ENCODE data around the gene PRKAG2.

PRKAG2 gene

DNA sequence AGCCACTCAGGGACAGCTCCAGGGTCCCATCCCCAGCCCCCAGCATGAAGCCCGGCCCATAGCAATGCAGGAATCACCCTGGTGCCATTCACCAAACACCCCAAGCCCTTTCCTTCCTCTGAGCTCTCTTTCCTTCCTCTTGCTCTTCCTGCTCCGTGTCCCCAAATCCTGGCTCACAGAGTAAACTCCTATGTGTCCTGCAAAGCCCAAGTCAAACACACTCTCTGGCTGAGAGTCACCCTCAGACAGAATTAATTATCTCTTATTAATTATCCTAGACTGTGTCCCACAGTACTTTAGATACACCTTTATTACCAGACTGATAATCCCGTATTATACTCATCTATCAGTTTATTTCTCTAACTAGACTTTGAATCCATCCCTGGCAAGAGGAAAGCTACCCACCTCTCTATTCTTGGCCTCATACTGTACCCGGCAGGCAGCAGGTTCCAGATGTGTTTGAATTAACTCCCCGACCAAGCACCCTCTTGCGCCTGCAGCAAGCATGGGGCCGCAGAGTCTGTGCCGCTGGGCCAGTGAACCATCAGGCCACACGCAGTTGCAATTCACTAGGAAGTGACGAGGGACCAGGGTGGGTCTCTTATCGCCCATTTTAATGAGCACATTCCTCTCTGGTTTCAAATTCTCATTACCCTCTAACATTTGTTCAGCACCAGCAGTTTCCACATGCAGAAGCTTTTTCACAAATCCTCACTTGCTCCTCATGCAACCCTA lies 86.7 kb downstream of the PRKAG2 start:
- Histone ChIP-seq H3K4me2 (ENCODE audit: low read depth, low read length, poor library complexity, severe bottlenecking) (no peak overlapping the region), H3K4me3 (ENCODE audit: insufficient read depth, low read length, poor library complexity, severe bottlenecking) (no peak overlapping the region), H3K27ac (ENCODE audit: low read depth, low read length) (no peak overlapping the region), H3K79me2 (ENCODE audit: insufficient read depth, low read length) (no peaks in the 10 kb centered on the region), H3K9me3 (ENCODE audit: insufficient read depth, low read length) (no peaks in the 10 kb centered on the region), H3K9ac (ENCODE audit: low read length) (no peak overlapping the region), H4K20me1 (ENCODE audit: low read depth, low read length) (no peaks in the 10 kb centered on the region), H3K9me2 (replicated peaks; ENCODE audit: insufficient read depth, low read length) (no peaks in the 10 kb centered on the region), H3K36me3 (ENCODE audit: low read length) (no peaks in the 10 kb centered on the region), H3F3A (ENCODE audit: insufficient read depth) (no peaks in the 10 kb centered on the region), H2AFZ (ENCODE audit: low read depth, low read length, severe bottlenecking) (no peak overlapping the region), H3K27me3 (ENCODE audit: low read length) (no peaks in the 10 kb centered on the region)
- TF ChIP-seq EZH2phosphoT487 (conservative IDR thresholded peaks at IDR 0.05; ENCODE audit: low read length): no peak
- TF ChIP-seq, protein P1, sequence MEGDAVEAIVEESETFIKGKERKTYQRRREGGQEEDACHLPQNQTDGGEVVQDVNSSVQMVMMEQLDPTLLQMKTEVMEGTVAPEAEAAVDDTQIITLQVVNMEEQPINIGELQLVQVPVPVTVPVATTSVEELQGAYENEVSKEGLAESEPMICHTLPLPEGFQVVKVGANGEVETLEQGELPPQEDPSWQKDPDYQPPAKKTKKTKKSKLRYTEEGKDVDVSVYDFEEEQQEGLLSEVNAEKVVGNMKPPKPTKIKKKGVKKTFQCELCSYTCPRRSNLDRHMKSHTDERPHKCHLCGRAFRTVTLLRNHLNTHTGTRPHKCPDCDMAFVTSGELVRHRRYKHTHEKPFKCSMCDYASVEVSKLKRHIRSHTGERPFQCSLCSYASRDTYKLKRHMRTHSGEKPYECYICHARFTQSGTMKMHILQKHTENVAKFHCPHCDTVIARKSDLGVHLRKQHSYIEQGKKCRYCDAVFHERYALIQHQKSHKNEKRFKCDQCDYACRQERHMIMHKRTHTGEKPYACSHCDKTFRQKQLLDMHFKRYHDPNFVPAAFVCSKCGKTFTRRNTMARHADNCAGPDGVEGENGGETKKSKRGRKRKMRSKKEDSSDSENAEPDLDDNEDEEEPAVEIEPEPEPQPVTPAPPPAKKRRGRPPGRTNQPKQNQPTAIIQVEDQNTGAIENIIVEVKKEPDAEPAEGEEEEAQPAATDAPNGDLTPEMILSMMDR (IDR thresholded peaks at IDR 0.05; ENCODE audit: insufficient read depth, low read length, poor library complexity, severe bottlenecking): no peak

- Histone ChIP-seq H3K36me3 (ENCODE audit: low read length) (no peaks in the 10 kb centered on the region), H3K4me2 (ENCODE audit: low read depth, low read length, poor library complexity, severe bottlenecking) (no peak overlapping the region)
- TF ChIP-seq EZH2phosphoT487 (conservative IDR thresholded peaks at IDR 0.05; ENCODE audit: low read length): no peak
- TF ChIP-seq, protein P1 (IDR thresholded peaks at IDR 0.05; ENCODE audit: insufficient read depth, low read length, poor library complexity, severe bottlenecking): no peak
Measured at GRCh38 chr7:151789380-151789947, 87.5 kb downstream of the PRKAG2 start.

GRCh38 chr7:151787348-151787747 lies 89.6 kb downstream of the PRKAG2 start:
- Histone ChIP-seq H4K20me1 (ENCODE audit: low read depth, low read length) (no peaks in the 10 kb centered on the region), H2AFZ (ENCODE audit: low read depth, low read length, severe bottlenecking) (no peak overlapping the region), H3K79me2 (ENCODE audit: insufficient read depth, low read length) (no peaks in the 10 kb centered on the region), H3K27ac (ENCODE audit: low read depth, low read length) (no peak overlapping the region), H3K36me3 (ENCODE audit: low read length) (no peaks in the 10 kb centered on the region), H3K9ac (ENCODE audit: low read length) (no peak overlapping the region), H3K4me3 (ENCODE audit: insufficient read depth, low read length, poor library complexity, severe bottlenecking) (no peak overlapping the region), H3K9me3 (ENCODE audit: insufficient read depth, low read length) (no peaks in the 10 kb centered on the region), H3F3A (ENCODE audit: insufficient read depth) (no peaks in the 10 kb centered on the region), H3K27me3 (ENCODE audit: low read length) (no peaks in the 10 kb centered on the region), H3K4me2 (ENCODE audit: low read depth, low read length, poor library complexity, severe bottlenecking) (no peak overlapping the region), H3K9me2 (replicated peaks; ENCODE audit: insufficient read depth, low read length) (no peaks in the 10 kb centered on the region)
- TF ChIP-seq EZH2phosphoT487 (conservative IDR thresholded peaks at IDR 0.05; ENCODE audit: low read length): no peak
- TF ChIP-seq, protein P1 (IDR thresholded peaks at IDR 0.05; ENCODE audit: insufficient read depth, low read length, poor library complexity, severe bottlenecking): no peak

More at GRCh38 chr7:151789380-151789947, 87.5 kb downstream of the PRKAG2 start:
- H3K4me3 ChIP-seq (ENCODE audit: insufficient read depth, low read length, poor library complexity, severe bottlenecking): no peak overlapping the region
- H3K27ac ChIP-seq (ENCODE audit: low read depth, low read length): no peak overlapping the region
- H3K9me3 ChIP-seq (ENCODE audit: insufficient read depth, low read length): no peaks in the 10 kb centered on the region
- no peaks in the 10 kb centered on the region for H4K20me1 ChIP-seq (ENCODE audit: low read depth, low read length)
- no peaks in the 10 kb centered on the region for H3F3A ChIP-seq (ENCODE audit: insufficient read depth)
- no peaks in the 10 kb centered on the region for H3K9me2 ChIP-seq (replicated peaks; ENCODE audit: insufficient read depth, low read length)
- no peak overlapping the region for H3K9ac ChIP-seq (ENCODE audit: low read length)
- H3K79me2 ChIP-seq (ENCODE audit: insufficient read depth, low read length): no peaks in the 10 kb centered on the region
- no peak overlapping the region for H2AFZ ChIP-seq (ENCODE audit: low read depth, low read length, severe bottlenecking)
- no peaks in the 10 kb centered on the region for H3K27me3 ChIP-seq (ENCODE audit: low read length)
